CD14-positive monocyte (primary cell): ENCODE results near the gene PIP4K2A. TPM values are rescaled to one million over a fixed set of nuclear protein-coding genes. Genes with fewer than 3 reads are reported as not detected.

Experiments used
- DNase-seq, 3 donors: peaks; one replicate each; pipeline ENCODE4 v3.0.0-alpha.2; 2011 to 2022
- H2AFZ ChIP-seq: 2 replicates; pipeline ENCODE4 v1.6.0; 2012; ENCODE audit warnings: mild to moderate bottlenecking, low read depth, low read length, inconsistent platforms; ENCODE audit not compliant: insufficient read depth, poor library complexity, severe bottlenecking
- H3K27ac ChIP-seq, 2 donors: 1 replicate in 1 of 2; 2 replicates in 1 of 2; pipeline ENCODE4 v1.5.1; 2012 to 2013; ENCODE audit warnings: low read length in 2 of 2, control low read depth in 1 of 2, inconsistent platforms in 1 of 2, low read depth in 1 of 2, mild to moderate bottlenecking in 1 of 2
- H3K27me3 ChIP-seq, 2 donors: one replicate each; pipeline versions ENCODE4 v1.6.0 to v1.6.1; 2011 to 2013; ENCODE audit warnings: low read length in 2 of 2; ENCODE audit not compliant: control insufficient read depth in 2 of 2, insufficient read depth in 2 of 2
- H3K36me3 ChIP-seq, 2 donors: replicated peaks in 1 of 2; 1 replicate in 1 of 2; 2 replicates in 1 of 2; pipeline versions ENCODE4 v1.5.1 to v1.6.1; 2012 to 2013; ENCODE audit warnings: low read length in 2 of 2, control low read depth in 1 of 2, inconsistent platforms in 1 of 2, mild to moderate bottlenecking in 1 of 2; ENCODE audit not compliant: insufficient read depth in 2 of 2, control insufficient read depth in 1 of 2
- H3K4me1 ChIP-seq, 2 donors: 1 replicate in 1 of 2; 2 replicates in 1 of 2; pipeline versions ENCODE4 v1.5.1 to v1.6.1; 2012 to 2013; ENCODE audit warnings: low read length in 2 of 2, control low read depth in 1 of 2, inconsistent platforms in 1 of 2, mild to moderate bottlenecking in 1 of 2, moderate library complexity in 1 of 2; ENCODE audit not compliant: insufficient read depth in 2 of 2, control insufficient read depth in 1 of 2
- H3K4me2 ChIP-seq: replicated peaks from 2 replicates; pipeline ENCODE3; 2012; ENCODE audit warnings: low read length, moderate library complexity, mild to moderate bottlenecking; ENCODE audit not compliant: poor library complexity, severe bottlenecking; ENCODE audit errors: extremely low read depth
- H3K4me3 ChIP-seq, 3 experiments: fragments of 200-600 bp in 1 of 3; sonication (generic) in 1 of 3; replicated peaks in 1 of 3; 1 replicate in 2 of 3; 2 replicates in 1 of 3; pipeline ENCODE4 v1.5.1; 2011 to 2013; ENCODE audit warnings: low read length in 3 of 3, mild to moderate bottlenecking in 3 of 3, control low read depth in 2 of 3, low read depth in 2 of 3, inconsistent platforms in 1 of 3, moderate library complexity in 1 of 3
- H3K79me2 ChIP-seq: 2 replicates; pipeline ENCODE4 v1.6.0; 2012; ENCODE audit warnings: mild to moderate bottlenecking, control low read depth, inconsistent platforms, low read length, moderate library complexity; ENCODE audit not compliant: insufficient read depth
- H3K9ac ChIP-seq: 2 replicates; pipeline ENCODE4 v1.6.0; 2017; ENCODE audit warnings: low read length, mild to moderate bottlenecking; ENCODE audit not compliant: insufficient read depth, poor library complexity, severe bottlenecking
- H3K9me3 ChIP-seq, 2 donors: replicated peaks in 1 of 2; 1 replicate in 1 of 2; 2 replicates in 1 of 2; pipeline versions ENCODE4 v1.5.1 to v1.6.1; 2012 to 2013; ENCODE audit warnings: low read length in 2 of 2, control low read depth in 1 of 2; ENCODE audit not compliant: control insufficient read depth in 1 of 2, insufficient read depth in 1 of 2
- H4K20me1 ChIP-seq: 2 replicates; pipeline ENCODE4 v1.6.0; 2012; ENCODE audit warnings: mild to moderate bottlenecking, low read length, control low read depth, moderate library complexity; ENCODE audit not compliant: insufficient read depth
- H3K27ac Mint-ChIP-seq, 7 donors: one replicate each; pipeline ENCODE4 v1.8.0; 2020; ENCODE audit warnings: mild to moderate bottlenecking in 7 of 7, mixed read lengths in 7 of 7, moderate library complexity in 6 of 7, inconsistent platforms in 2 of 7
- H3K27me3 Mint-ChIP-seq, 3 donors: one replicate each; pipeline ENCODE4 v1.8.0; 2021 to 2022; ENCODE audit warnings: low read depth in 3 of 3, mild to moderate bottlenecking in 3 of 3, mixed read lengths in 3 of 3, moderate library complexity in 3 of 3, inconsistent platforms in 1 of 3
- H3K36me3 Mint-ChIP-seq, 2 donors: one replicate each; pipeline ENCODE4 v1.8.0; 2020; ENCODE audit warnings: mixed read lengths in 2 of 2, inconsistent platforms in 1 of 2, mild to moderate bottlenecking in 1 of 2
- H3K4me1 Mint-ChIP-seq: one replicate; pipeline ENCODE4 v1.8.0; 2020; ENCODE audit warnings: mild to moderate bottlenecking, mixed read lengths
- H3K4me3 Mint-ChIP-seq, 2 donors: one replicate each; pipeline ENCODE4 v1.8.0; 2020; ENCODE audit warnings: mild to moderate bottlenecking in 2 of 2, mixed read lengths in 2 of 2, moderate library complexity in 1 of 2
- H3K9me3 Mint-ChIP-seq, 7 donors: one replicate each; pipeline ENCODE4 v1.8.0; 2020 to 2022; ENCODE audit warnings: mixed read lengths in 7 of 7, mild to moderate bottlenecking in 6 of 7, moderate library complexity in 6 of 7, inconsistent platforms in 2 of 7
- WGBS: methylation state at CpG from one replicate; pipeline ENCODE4 v1.1.5; 2013; ENCODE audit warnings: missing lambda C conversion rate; ENCODE audit not compliant: insufficient coverage; 5-methylcytosine and 5-hydroxymethylcytosine counted together
- intact Hi-C, 2 donors: fragments of 100-400 bp; cut with micrococcal nuclease; formaldehyde crosslinking; loops; one replicate each; pipeline versions ENCODE4 v1.15.0 to v1.15.1; 2023
- polyA plus RNA-seq, 3 donors: library from polyadenylated mRNA; depleted of rRNA in 1 of 3; unstranded in 2 of 3; stranded (reverse) in 1 of 3; fragments of 300-500 nt in 2 of 3; fragments of >200 nt in 1 of 3; fragmentation: Illumina TruSeq in 2 of 3; gene quantifications; 1 replicate in 2 of 3; 2 replicates in 1 of 3; pipeline ENCODE4 v1.2.3, GENCODE V29; 2012 to 2021
- TF ChIP-seq, protein P1 (sequence below): fragments of 200-600 bp; IDR thresholded peaks from one replicate; pipeline ENCODE4 v1.8.0; 2022; ENCODE audit warnings: antibody characterized with exemption, mild to moderate bottlenecking

Gene PIP4K2A
- polyA plus RNA-seq, 3 donors = 9.7 to 33.7 (median 16.6) TPM

DNA sequence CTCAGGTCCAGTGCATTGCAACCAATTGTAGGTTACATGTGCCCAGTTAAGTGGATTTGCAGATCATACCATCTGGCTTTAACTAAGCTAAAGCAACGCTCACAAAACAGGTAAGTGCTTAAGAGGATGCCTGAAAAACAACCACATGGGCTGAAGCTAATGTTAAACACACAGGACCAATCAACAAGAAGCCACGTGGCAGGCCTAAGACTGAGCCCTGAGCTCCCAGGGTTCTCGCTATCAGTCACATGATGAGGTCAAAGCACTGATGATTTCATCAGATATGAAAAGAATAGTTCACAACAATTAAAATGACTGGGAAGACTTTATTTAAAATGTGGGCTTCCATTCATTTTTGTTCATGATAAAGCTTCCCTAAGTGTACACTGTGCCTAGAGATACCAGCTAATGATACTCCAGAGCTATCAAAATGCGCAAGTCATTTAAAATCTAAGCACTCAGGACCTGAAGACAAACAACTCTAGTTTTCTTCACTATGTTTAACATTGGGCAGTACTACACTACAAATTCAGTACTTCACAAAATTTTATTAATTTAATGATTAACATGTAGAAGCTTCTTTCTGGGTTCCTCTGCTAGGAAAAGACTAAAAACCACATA is 90.6 kb downstream of the PIP4K2A start:
- Histone ChIP-seq H3K36me3 (peaks cover 0 to 7% of the 10 kb centered on the region in 2 donors), H3K79me2 (peaks cover 100% of the 10 kb centered on the region), H3K27ac (peak overlapping the region in 1 of 2 donors; percentile 54), H3K9ac (no peak overlapping the region), H3K27me3 (no peaks in the 10 kb centered on the region), H4K20me1 (peaks cover 87% of the 10 kb centered on the region), H2AFZ (no peak overlapping the region), H3K4me1 (peaks cover 11 to 15% of the 10 kb centered on the region in 2 donors), H3K4me3 (no peak overlapping the region), H3K9me3 (no peaks in the 10 kb centered on the region), H3K4me2 (no peak overlapping the region)
- 100% methylated on average over 1 of the region's 4 CpGs for WGBS
- intact Hi-C loops = no loop called here
- Mint-ChIP-seq H3K36me3 (peaks cover 0 to 9% of the 10 kb centered on the region in 2 donors), H3K4me1 (peaks cover 29% of the 10 kb centered on the region), H3K27me3 (peaks cover 0 to 1% (median 0%) of the 10 kb centered on the region in 3 donors), H3K27ac (peak overlapping the region in 2 of 7 donors; percentile 13 to 63), H3K9me3 (no peaks in the 10 kb centered on the region), H3K4me3 (no peak overlapping the region)
- no peak for DNase-seq
- TF ChIP-seq, protein P1, sequence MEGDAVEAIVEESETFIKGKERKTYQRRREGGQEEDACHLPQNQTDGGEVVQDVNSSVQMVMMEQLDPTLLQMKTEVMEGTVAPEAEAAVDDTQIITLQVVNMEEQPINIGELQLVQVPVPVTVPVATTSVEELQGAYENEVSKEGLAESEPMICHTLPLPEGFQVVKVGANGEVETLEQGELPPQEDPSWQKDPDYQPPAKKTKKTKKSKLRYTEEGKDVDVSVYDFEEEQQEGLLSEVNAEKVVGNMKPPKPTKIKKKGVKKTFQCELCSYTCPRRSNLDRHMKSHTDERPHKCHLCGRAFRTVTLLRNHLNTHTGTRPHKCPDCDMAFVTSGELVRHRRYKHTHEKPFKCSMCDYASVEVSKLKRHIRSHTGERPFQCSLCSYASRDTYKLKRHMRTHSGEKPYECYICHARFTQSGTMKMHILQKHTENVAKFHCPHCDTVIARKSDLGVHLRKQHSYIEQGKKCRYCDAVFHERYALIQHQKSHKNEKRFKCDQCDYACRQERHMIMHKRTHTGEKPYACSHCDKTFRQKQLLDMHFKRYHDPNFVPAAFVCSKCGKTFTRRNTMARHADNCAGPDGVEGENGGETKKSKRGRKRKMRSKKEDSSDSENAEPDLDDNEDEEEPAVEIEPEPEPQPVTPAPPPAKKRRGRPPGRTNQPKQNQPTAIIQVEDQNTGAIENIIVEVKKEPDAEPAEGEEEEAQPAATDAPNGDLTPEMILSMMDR = no peak

DNA sequence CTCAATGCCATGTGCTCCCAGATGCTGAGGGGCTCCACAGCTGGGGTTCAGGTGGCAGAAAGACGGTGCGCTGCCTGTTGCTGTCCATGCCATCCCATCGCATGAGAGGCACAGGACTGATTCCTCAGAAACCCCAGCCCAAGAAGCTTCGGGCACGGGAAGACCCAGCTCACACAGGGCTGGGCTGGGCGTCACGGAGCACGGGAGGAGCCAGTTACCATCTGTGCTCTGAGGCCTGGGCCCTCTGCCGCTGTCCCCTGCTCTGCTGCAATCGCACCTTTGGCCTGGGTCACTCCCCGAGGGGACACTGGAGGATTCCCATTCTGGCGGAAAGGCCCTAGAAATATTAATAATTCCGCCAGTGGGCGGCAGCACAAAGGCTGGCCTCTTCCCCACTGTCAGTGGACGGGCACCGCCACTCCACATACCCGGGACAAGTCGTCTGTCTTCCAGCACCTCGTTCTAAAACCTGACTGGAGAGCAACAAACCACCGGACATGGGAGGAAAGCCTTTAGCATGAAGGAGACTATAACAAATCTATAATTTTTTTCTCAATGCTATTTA is 92.1 kb downstream of the PIP4K2A start:
- 96% methylated on average over 15 of the region's 20 CpGs for WGBS
- Histone ChIP-seq H3K4me3 (no peak overlapping the region), H3K79me2 (peaks cover 100% of the 10 kb centered on the region), H3K9me3 (no peaks in the 10 kb centered on the region), H3K27ac (peak overlapping the region in 1 of 2 donors; percentile 12), H3K4me2 (no peak overlapping the region), H3K9ac (no peak overlapping the region), H3K36me3 (peaks cover 0 to 7% of the 10 kb centered on the region in 2 donors), H3K4me1 (peaks cover 15 to 16% of the 10 kb centered on the region in 2 donors), H3K27me3 (no peaks in the 10 kb centered on the region), H2AFZ (no peak overlapping the region), H4K20me1 (peaks cover 93% of the 10 kb centered on the region)
- TF ChIP-seq, protein P1 = no peak
- no peak for DNase-seq
- Mint-ChIP-seq H3K4me1 (peaks cover 40% of the 10 kb centered on the region), H3K36me3 (peaks cover 0 to 9% of the 10 kb centered on the region in 2 donors), H3K9me3 (no peaks in the 10 kb centered on the region), H3K27me3 (peaks cover 0 to 1% (median 0%) of the 10 kb centered on the region in 3 donors), H3K4me3 (no peak overlapping the region), H3K27ac (no peak overlapping the region)
- intact Hi-C loops = no loop called here
